ENCODE measurements around the gene PLA2G4E.
A peak's percentile ranks its signal among the peaks of the same experiment; 100 is the strongest.

Gene PLA2G4E

GRCh38 chr15:41958002-41958420 lies 62.8 kb downstream of the PLA2G4E start:
- DNase-seq (ENCODE audit: low read depth in 2 of 3, low spot score in 2 of 3) = no peak

- no peak for DNase-seq (ENCODE audit: low read depth in 2 of 3, low spot score in 2 of 3)
Observed at GRCh38 chr15:41957021-41957897, 63.6 kb downstream of the PLA2G4E start.

DNA sequence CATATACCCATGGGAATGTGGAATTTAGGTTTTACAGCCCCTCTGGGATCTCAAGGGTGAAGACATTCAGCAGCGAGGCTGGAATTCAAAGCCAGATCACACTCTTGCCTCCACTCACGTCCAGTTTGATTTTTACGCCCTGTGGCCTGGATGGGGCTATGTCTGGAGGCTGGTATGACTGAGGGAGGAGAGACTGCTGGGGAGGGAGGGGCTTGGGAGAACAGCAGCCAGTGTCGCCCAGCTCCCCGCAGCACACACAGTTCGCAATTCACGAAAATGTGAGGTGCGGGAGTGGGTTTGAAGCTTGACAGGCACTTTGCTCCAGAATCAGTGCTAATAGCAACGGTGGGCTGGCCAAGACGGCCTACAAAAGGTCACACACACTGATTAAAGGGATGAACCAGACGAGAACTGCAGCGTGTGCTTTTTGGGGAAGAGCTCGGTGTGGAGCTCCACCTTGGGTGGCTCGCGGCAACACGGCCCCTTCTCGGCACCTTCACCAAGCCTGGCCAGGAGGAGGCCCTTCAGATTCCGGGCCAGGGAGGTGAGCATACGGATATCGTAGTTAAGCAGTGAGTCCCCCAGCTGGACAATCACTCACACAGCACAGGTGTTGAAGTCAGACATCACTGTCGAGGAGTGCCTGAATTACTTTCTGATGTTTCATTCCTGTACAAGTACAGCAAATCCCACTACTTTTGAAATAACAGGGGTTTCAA lies 64.9 kb downstream of the PLA2G4E start:
- DNase-seq (ENCODE audit: low read depth in 2 of 3, low spot score in 2 of 3) = no peak

GRCh38 chr15:41955100-41955499 lies 65.7 kb downstream of the PLA2G4E start:
- no peak for DNase-seq (ENCODE audit: low read depth in 2 of 3, low spot score in 2 of 3)

- no peak for DNase-seq (ENCODE audit: low read depth in 2 of 3, low spot score in 2 of 3)
Observed at GRCh38 chr15:41954036-41954435, 66.8 kb downstream of the PLA2G4E start.

DNA sequence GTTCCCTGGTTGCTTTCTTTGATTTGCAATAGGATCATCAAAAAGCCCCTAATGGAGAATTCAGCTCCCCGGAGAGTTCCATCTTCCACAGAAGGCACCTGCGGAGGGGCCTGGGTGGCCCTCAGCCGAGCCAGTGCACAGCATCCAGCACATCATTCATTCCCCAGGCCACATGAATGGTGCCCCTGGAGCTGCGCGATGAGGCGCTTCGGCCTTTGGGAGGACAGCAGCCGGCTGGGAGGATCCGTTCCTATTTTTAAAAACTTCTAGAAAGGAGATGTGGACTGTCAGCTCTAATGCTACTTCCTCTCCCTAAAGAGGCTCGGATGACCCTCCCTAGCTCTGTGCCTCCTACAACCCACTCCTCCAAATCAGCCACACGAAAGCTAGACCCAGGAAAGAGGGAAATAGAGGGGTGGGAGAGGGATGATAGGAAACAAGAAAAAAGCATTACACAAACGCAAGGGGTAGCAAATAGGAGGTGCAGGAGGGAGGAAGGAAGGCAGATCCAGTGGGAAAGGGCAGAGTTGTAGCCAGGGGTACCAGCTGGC lies 68.8 kb downstream of the PLA2G4E start:
- no peak for DNase-seq (ENCODE audit: low read depth in 2 of 3, low spot score in 2 of 3)

- DNase-seq (ENCODE audit: low read depth in 2 of 3, low spot score in 2 of 3) = no peak
Observed at GRCh38 chr15:41951571-41951970, 69.3 kb downstream of the PLA2G4E start.

DNA sequence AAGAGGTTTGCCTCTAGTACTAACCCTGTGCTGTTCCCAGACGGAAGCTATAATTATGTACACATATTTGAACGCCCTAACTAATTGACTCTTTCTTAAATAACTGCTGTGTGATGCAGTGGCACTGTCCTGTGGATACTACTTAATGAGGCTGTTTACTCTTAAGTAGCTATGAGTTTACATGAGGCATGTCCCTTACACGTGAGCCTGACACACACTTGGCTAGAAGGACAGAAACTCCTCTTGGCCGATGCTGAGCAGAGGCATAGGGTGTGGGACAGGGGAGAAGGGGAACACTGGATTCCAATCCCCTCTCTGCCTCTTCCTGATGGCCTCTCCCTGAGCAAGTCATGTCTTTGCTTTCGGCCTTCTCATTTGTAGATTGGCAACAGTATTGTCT lies 70.4 kb downstream of the PLA2G4E start:
- no peak for DNase-seq (ENCODE audit: low read depth in 2 of 3, low spot score in 2 of 3)

- no peak for DNase-seq (ENCODE audit: low read depth in 2 of 3, low spot score in 2 of 3)
Observed at GRCh38 chr15:41950127-41950483, 70.7 kb downstream of the PLA2G4E start.

DNA sequence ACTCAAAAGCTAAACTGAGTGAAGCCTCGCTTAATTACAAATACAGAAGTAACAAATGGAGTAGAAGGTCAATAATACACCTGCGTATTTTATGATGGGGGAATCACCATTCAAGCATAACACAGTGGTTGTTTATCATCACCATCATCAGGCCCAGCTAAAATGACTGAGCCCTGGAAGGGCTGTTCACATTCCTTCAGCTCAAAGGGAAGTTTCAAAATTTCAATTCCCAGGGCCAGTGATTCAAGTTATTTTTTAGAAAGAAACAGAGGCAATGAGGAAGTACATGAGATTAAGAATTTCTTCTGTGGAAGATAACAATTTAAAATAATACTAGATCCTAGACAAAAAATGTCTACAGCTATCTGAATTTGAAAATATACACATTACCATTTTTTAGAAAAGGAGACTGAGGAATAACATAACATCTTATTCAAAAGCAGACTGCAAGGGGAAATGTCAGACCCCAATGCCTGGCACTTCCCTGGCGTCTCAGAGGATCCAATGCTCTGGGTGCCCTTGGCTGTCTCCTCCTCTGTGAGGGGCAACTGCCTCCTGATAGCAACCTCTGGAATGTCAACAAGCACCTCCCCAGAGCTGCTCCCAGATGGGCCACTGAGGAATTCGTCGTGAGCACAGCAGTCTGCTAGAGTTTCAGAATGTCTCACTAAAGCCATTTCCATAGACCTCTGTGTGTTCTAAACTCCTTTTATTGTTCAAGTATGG lies 71.3 kb downstream of the PLA2G4E start:
- no peak for DNase-seq (ENCODE audit: low read depth in 2 of 3, low spot score in 2 of 3)

- DNase-seq (ENCODE audit: low read depth in 2 of 3, low spot score in 2 of 3) = no peak
Observed at GRCh38 chr15:41948490-41948889, 72.4 kb downstream of the PLA2G4E start.

- DNase-seq (ENCODE audit: low read depth in 2 of 3, low spot score in 2 of 3) = no peak
Observed at GRCh38 chr15:41946970-41947369, 73.9 kb downstream of the PLA2G4E start.

DNA sequence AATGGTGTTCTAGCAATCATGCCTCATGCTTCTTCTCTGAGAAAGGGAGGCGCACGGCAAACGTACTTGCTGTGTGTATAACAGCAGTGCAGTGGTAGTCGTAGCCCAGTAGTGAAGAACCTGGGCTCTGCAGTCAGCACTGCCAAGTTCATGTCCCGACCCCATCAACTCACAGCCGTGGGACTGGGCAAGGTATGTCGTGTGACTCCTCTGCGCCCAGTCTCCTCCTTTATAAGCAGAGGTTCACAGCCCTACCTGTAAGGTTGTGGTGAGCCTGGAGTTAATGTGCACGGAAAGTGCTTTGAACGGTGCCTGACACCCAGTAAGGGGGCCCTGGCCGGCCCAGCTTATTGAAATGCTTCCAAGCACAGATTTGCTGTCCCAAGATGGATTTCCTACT lies 75.1 kb downstream of the PLA2G4E start:
- no peak for DNase-seq (ENCODE audit: low read depth in 2 of 3, low spot score in 2 of 3)

GRCh38 chr15:41945221-41945620 lies 75.6 kb downstream of the PLA2G4E start:
- no peak for DNase-seq (ENCODE audit: low read depth in 2 of 3, low spot score in 2 of 3)

- no peak for DNase-seq (ENCODE audit: low read depth in 2 of 3, low spot score in 2 of 3)
Observed at GRCh38 chr15:41944313-41944940, 76.4 kb downstream of the PLA2G4E start.

- DNase-seq (ENCODE audit: low read depth in 2 of 3, low spot score in 2 of 3) = no peak
Observed at GRCh38 chr15:41943543-41944312, 77.1 kb downstream of the PLA2G4E start.

- no peak for DNase-seq (ENCODE audit: low read depth in 2 of 3, low spot score in 2 of 3)
Observed at GRCh38 chr15:41942886-41943285, 78.0 kb downstream of the PLA2G4E start.

DNA sequence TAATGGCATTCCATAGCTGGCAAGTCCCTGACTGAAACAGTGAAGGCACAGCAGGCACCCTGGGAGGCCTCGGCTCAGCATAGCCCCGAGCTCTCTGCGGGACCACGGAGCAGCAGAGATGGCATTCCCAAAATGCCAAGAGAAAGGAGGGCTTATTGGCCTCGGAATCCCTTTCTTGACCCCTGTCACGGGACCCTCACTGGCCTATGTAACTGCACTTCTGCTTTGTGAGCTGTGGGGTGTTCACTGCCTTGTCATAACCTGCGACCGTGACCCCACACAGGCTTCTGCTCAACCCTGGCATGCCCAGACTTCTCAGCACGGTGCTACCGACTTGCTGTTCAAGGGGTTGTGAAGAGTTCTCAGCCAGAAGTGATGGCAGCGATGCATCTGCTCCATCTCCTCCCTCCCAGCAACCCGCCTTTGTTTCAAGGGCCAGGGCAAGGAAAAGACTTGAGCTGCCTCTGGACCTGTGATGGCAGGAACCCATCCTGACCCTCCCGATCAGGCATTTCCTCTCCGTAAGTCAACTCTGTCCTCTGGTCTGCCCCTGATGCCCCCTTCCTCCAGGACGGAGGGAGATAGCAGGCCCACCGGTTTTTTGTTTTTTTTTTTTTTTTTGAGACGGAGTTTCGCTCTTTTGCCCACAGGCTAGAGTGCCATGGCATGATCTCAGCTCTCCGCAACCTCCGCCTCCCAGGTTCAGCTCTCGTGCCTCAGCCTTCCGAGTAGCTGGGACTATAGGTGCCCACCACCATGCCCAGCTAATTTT lies 79.0 kb downstream of the PLA2G4E start:
- DNase-seq (ENCODE audit: low read depth in 2 of 3, low spot score in 2 of 3) = no peak

GRCh38 chr15:41940441-41940857 lies 80.4 kb downstream of the PLA2G4E start:
- DNase-seq (ENCODE audit: low read depth in 2 of 3, low spot score in 2 of 3) = peak in 2 of 3 experiments; percentile 19 to 41

Measured in activated CD8-positive, alpha-beta memory T cell treated with anti-CD3 and anti-CD28 coated beads for 48 hours (primary cell).